AG04450 (cell line): ENCODE data around the gene IL20RB. TPM values are rescaled to one million over a fixed set of nuclear protein-coding genes. Genes with fewer than 3 reads are reported as not detected.

Source experiments
- CTCF ChIA-PET: fragments of 300-600, 350-600 bp; formaldehyde crosslinking; extraction: SDS; loops from one replicate; lab custom pipeline; 2022; ENCODE audit warnings: antibody characterized with exemption, inconsistent platforms; lab: Charles Lee
- POLR2A ChIA-PET: fragments of 350-600 bp; formaldehyde crosslinking; extraction: SDS; loops from one replicate; lab custom pipeline; 2021; ENCODE audit warnings: antibody characterized with exemption, inconsistent platforms; lab: Yijun Ruan, JAX
- DNase-seq: peaks from one replicate; pipeline ENCODE4 v3.0.0-alpha.2; 2011; ENCODE audit warnings: low read depth, low spot score
- H3K27ac ChIP-seq: one replicate; pipeline ENCODE4 v1.5.1; 2012; ENCODE audit warnings: low read depth, low read length, control low read depth
- H3K27me3 ChIP-seq: one replicate; pipeline ENCODE4 v1.6.0; 2012; ENCODE audit warnings: low read length; ENCODE audit not compliant: control insufficient read depth, insufficient read depth
- H3K4me3 ChIP-seq: 2 replicates; pipeline ENCODE4 v1.5.1; 2011; ENCODE audit warnings: mild to moderate bottlenecking, low read depth, low read length, control low read depth
- H3K9me3 ChIP-seq: 2 replicates; pipeline ENCODE4 v1.5.1; 2012; ENCODE audit warnings: low read length; ENCODE audit not compliant: control insufficient read depth, insufficient read depth
- CTCF ChIP-seq: IDR thresholded peaks from 2 replicates; pipeline ENCODE4 v1.5.1; 2011; ENCODE audit warnings: low read depth, low read length, control low read depth, inconsistent platforms
- polyA plus RNA-seq: library from polyadenylated mRNA; depleted of rRNA; stranded (reverse); fragments of >200 nt; gene quantifications from 2 replicates; pipeline ENCODE4 v1.2.3, GENCODE V29; 2011

IL20RB gene
- polyA plus RNA-seq, 1 experiment: 2.1 TPM

- POLR2A ChIA-PET: no interaction called here
- Histone ChIP-seq H3K27ac (no peak overlapping the region), H3K4me3 (no peak overlapping the region), H3K27me3 (no peaks in the 10 kb centered on the region), H3K9me3 (no peaks in the 10 kb centered on the region)
- no peak for DNase-seq
- CTCF ChIA-PET: interaction anchor here (1.0 kb wide), 1 partner anchor 65 kb away, joined by 4 read pairs; no protein-coding TSS in a partner anchor
- TF ChIP-seq CTCF: no peak
These were observed 8.6 kb upstream of the IL20RB start for GRCh38 chr3:136949146-136949545.

GRCh38 chr3:136949708-136950107 is 8.1 kb upstream of the IL20RB start:
- no peak for DNase-seq
- CTCF ChIA-PET: interaction anchor here (0.6 to 2.4 kb wide), 3 partner anchors 64 to 878 kb away, joined by 8 to 17 read pairs (median 8); partner anchors contain the start of gene STAG1

GRCh38 chr3:136950623-136951022 is 7.2 kb upstream of the IL20RB start:
- Histone ChIP-seq H3K4me3 (no peak overlapping the region), H3K9me3 (no peaks in the 10 kb centered on the region), H3K27ac (no peak overlapping the region), H3K27me3 (no peaks in the 10 kb centered on the region)
- POLR2A ChIA-PET: no interaction called here
- no peak for TF ChIP-seq CTCF
- no peak for DNase-seq
- CTCF ChIA-PET: interaction anchor here (2.2 to 2.4 kb wide), 2 partner anchors 63 to 198 kb away, joined by 8 to 17 read pairs; partner anchors contain the start of gene STAG1

More at GRCh38 chr3:136949708-136950107, 8.1 kb upstream of the IL20RB start:
- Histone ChIP-seq H3K27ac (no peak overlapping the region), H3K9me3 (no peaks in the 10 kb centered on the region), H3K27me3 (no peaks in the 10 kb centered on the region), H3K4me3 (no peak overlapping the region)
- peak; percentile 32 for TF ChIP-seq CTCF
- POLR2A ChIA-PET: no interaction called here

- Histone ChIP-seq H3K4me3 (no peak overlapping the region), H3K27me3 (no peaks in the 10 kb centered on the region), H3K27ac (no peak overlapping the region), H3K9me3 (no peaks in the 10 kb centered on the region)
- POLR2A ChIA-PET: no interaction called here
- CTCF ChIA-PET: interaction anchor here (1.2 kb wide), 1 partner anchor 62 kb away, joined by 6 read pairs; no protein-coding TSS in a partner anchor
- no peak for TF ChIP-seq CTCF
- peak; percentile 34 for DNase-seq
These were observed 5.5 kb upstream of the IL20RB start for GRCh38 chr3:136952292-136952691.

GRCh38 chr3:136954251-136954650 is 3.5 kb upstream of the IL20RB start:
- no peak overlapping the region for H3K4me3 ChIP-seq
- DNase-seq: no peak
- TF ChIP-seq CTCF: no peak
- no peak overlapping the region for H3K27ac ChIP-seq
- no peaks in the 10 kb centered on the region for H3K9me3 ChIP-seq
- no peaks in the 10 kb centered on the region for H3K27me3 ChIP-seq
- POLR2A ChIA-PET: no interaction called here
- CTCF ChIA-PET: interaction anchor here (2.0 to 5.0 kb wide), 2 partner anchors 60 to 201 kb away, joined by 7 to 21 read pairs; partner anchors contain the start of gene STAG1
